ENCODE results near the gene C1S.
A peak's percentile ranks its signal among the peaks of the same experiment; 100 is the strongest.

C1S gene

GRCh38 chr12:7079826-7080125, 19.3 kb downstream of the C1S start:
- Histone ChIP-seq H3K4me2 (no peak overlapping the region), H4K20me1 (no peaks in the 10 kb centered on the region), H3K9ac (no peak overlapping the region), H3K36me3 (peaks cover 0 to 5% (median 0%) of the 10 kb centered on the region in 11 experiments; a peak in 3 of 22 replicates), H3K4me3 (no peak overlapping the region), H3K27me3 (no peaks in the 10 kb centered on the region), H3K9me3 (replicated peaks in 1 of 11) (peaks cover 4 to 11% (median 10%) of the 10 kb centered on the region in 11 experiments), H3K27ac (no peak overlapping the region), H3K4me1 (peaks cover 0 to 9% (median 5%) of the 10 kb centered on the region in 10 experiments; a peak in 10 of 20 replicates)
- no peak for TF ChIP-seq Cebpa-rat (IDR thresholded peaks at IDR 0.05)

GRCh38 chr12:7081037-7081436, 20.5 kb downstream of the C1S start:
- Histone ChIP-seq H3K9ac (no peak overlapping the region), H3K36me3 (peaks cover 0 to 8% (median 0%) of the 10 kb centered on the region in 11 experiments; a peak in 3 of 22 replicates), H3K9me3 (replicated peaks in 1 of 11) (peaks cover 9 to 22% (median 18%) of the 10 kb centered on the region in 11 experiments), H3K4me1 (no peaks in the 10 kb centered on the region), H3K4me3 (no peak overlapping the region), H3K27me3 (no peaks in the 10 kb centered on the region), H4K20me1 (no peaks in the 10 kb centered on the region), H3K4me2 (no peak overlapping the region), H3K27ac (no peak overlapping the region)
- no peak for TF ChIP-seq Cebpa-rat (IDR thresholded peaks at IDR 0.05)

GRCh38 chr12:7083125-7083524, 22.6 kb downstream of the C1S start:
- H3K9me3 ChIP-seq (replicated peaks in 1 of 11), result peaks cover 9 to 22% (median 18%) of the 10 kb centered on the region in 11 experiments
- H3K9ac ChIP-seq, result no peak overlapping the region
- no peaks in the 10 kb centered on the region for H3K27me3 ChIP-seq
- no peaks in the 10 kb centered on the region for H4K20me1 ChIP-seq
- H3K4me2 ChIP-seq, result no peak overlapping the region
- H3K4me3 ChIP-seq, result no peak overlapping the region
- peaks cover 0 to 8% (median 0%) of the 10 kb centered on the region in 11 experiments; a peak in 3 of 22 replicates for H3K36me3 ChIP-seq
- no peak overlapping the region for H3K27ac ChIP-seq
- no peaks in the 10 kb centered on the region for H3K4me1 ChIP-seq
- TF ChIP-seq Cebpa-rat (IDR thresholded peaks at IDR 0.05), result no peak

- Histone ChIP-seq H3K36me3 (peaks cover 0 to 8% (median 0%) of the 10 kb centered on the region in 11 experiments; a peak in 3 of 22 replicates), H3K27me3 (0 out of 22 replicates have a peak, but pooled peaks cover 0 to 5% (median 0%) of the 10 kb centered on the region in 11 experiments), H3K9me3 (replicated peaks in 1 of 11) (peaks cover 6 to 16% (median 13%) of the 10 kb centered on the region in 11 experiments), H3K4me3 (no peak overlapping the region), H4K20me1 (no peaks in the 10 kb centered on the region), H3K4me1 (peaks cover 22 to 27% (median 25%) of the 10 kb centered on the region in 10 experiments), H3K9ac (no peak overlapping the region), H3K4me2 (no peak overlapping the region), H3K27ac (no peak overlapping the region)
- TF ChIP-seq Cebpa-rat (IDR thresholded peaks at IDR 0.05), result no peak
Measured at GRCh38 chr12:7089196-7089871, 28.8 kb downstream of the C1S start.

- Histone ChIP-seq H3K9me3 (replicated peaks in 1 of 11) (peaks cover 0 to 6% (median 2%) of the 10 kb centered on the region in 11 experiments; a peak in 16 of 22 replicates), H3K4me1 (peaks cover 22 to 27% (median 25%) of the 10 kb centered on the region in 10 experiments), H3K4me3 (no peak overlapping the region), H3K27me3 (0 out of 22 replicates have a peak, but pooled peaks cover 0 to 5% (median 0%) of the 10 kb centered on the region in 11 experiments), H3K9ac (peak overlapping the region in 4 of 11 experiments; percentile 9 to 37 (median 11); a peak in 4 of 22 replicates), H4K20me1 (no peaks in the 10 kb centered on the region), H3K4me2 (peak overlapping the region; percentile 16 to 73 (median 57); a peak in 21 of 22 replicates), H3K27ac (no peak overlapping the region), H3K36me3 (no peaks in the 10 kb centered on the region)
- TF ChIP-seq Cebpa-rat (IDR thresholded peaks at IDR 0.05), result no peak
Measured at GRCh38 chr12:7090222-7090998, 29.9 kb downstream of the C1S start.

- H3K4me3 ChIP-seq, result no peak overlapping the region
- 0 out of 22 replicates have a peak, but pooled peaks cover 0 to 5% (median 0%) of the 10 kb centered on the region in 11 experiments for H3K27me3 ChIP-seq
- H3K9ac ChIP-seq, result peak overlapping the region in 3 of 11 experiments; percentile 9 to 37 (median 12); a peak in 1 of 22 replicates
- peaks cover 22 to 27% (median 25%) of the 10 kb centered on the region in 10 experiments for H3K4me1 ChIP-seq
- no peak overlapping the region for H3K27ac ChIP-seq
- no peak for TF ChIP-seq Cebpa-rat (IDR thresholded peaks at IDR 0.05)
- no peaks in the 10 kb centered on the region for H4K20me1 ChIP-seq
- peak overlapping the region; percentile 32 to 73 (median 59); a peak in 20 of 22 replicates for H3K4me2 ChIP-seq
- no peaks in the 10 kb centered on the region for H3K9me3 ChIP-seq (replicated peaks in 1 of 11)
- no peaks in the 10 kb centered on the region for H3K36me3 ChIP-seq
Measured at GRCh38 chr12:7091171-7091570, 30.7 kb downstream of the C1S start.

- Histone ChIP-seq H3K9me3 (replicated peaks in 1 of 11) (no peaks in the 10 kb centered on the region), H3K4me2 (peak overlapping the region; percentile 32 to 86 (median 64)), H4K20me1 (no peaks in the 10 kb centered on the region), H3K36me3 (peaks cover 0 to 3% (median 0%) of the 10 kb centered on the region in 11 experiments; a peak in 2 of 22 replicates), H3K9ac (peak overlapping the region in 6 of 11 experiments; percentile 4 to 51 (median 32); a peak in 9 of 22 replicates), H3K27me3 (0 out of 22 replicates have a peak, but pooled peaks cover 0 to 5% (median 0%) of the 10 kb centered on the region in 11 experiments), H3K4me3 (no peak overlapping the region), H3K4me1 (peaks cover 22 to 27% (median 25%) of the 10 kb centered on the region in 10 experiments), H3K27ac (peak overlapping the region in 4 of 11 experiments; percentile 14 to 50 (median 36); a peak in 3 of 22 replicates)
- TF ChIP-seq Cebpa-rat (IDR thresholded peaks at IDR 0.05), result no peak
Measured at GRCh38 chr12:7091660-7092228, 31.2 kb downstream of the C1S start.

- Histone ChIP-seq H3K4me1 (peaks cover 22 to 27% (median 25%) of the 10 kb centered on the region in 10 experiments), H4K20me1 (no peaks in the 10 kb centered on the region), H3K9me3 (replicated peaks in 1 of 11) (no peaks in the 10 kb centered on the region), H3K9ac (peak within 1 kb of the TSS in 8 of 11 experiments; percentile 4 to 51 (median 36); a peak in 15 of 22 replicates), H3K36me3 (peaks cover 0 to 7% (median 0%) of the 10 kb centered on the region in 11 experiments; a peak in 3 of 22 replicates), H3K27me3 (0 out of 22 replicates have a peak, but pooled peaks cover 0 to 5% (median 0%) of the 10 kb centered on the region in 11 experiments), H3K4me3 (no peak within 1 kb of the TSS; a peak in 1 of 20 replicates), H3K4me2 (peak within 1 kb of the TSS; percentile 32 to 86 (median 64)), H3K27ac (peak within 1 kb of the TSS in 4 of 11 experiments; percentile 14 to 50 (median 36); a peak in 5 of 22 replicates)
- TF ChIP-seq Cebpa-rat (IDR thresholded peaks at IDR 0.05), result no peak
Measured at GRCh38 chr12:7092229-7092985, 31.9 kb downstream of the C1S start, which contains the start of gene C1R. Gene C1R, minus strand, starts transcription at chr12:7092445. Its CDS starts 57 bp downstream, at chr12:7092388.

Measured in BLaER1 treated with 17β-estradiol and CSF1 and Interleukin-3, amounts not matched to agents 10 nM and 100 nM (cell line).